ENCODE measurements around the gene EFL1.

DNA sequence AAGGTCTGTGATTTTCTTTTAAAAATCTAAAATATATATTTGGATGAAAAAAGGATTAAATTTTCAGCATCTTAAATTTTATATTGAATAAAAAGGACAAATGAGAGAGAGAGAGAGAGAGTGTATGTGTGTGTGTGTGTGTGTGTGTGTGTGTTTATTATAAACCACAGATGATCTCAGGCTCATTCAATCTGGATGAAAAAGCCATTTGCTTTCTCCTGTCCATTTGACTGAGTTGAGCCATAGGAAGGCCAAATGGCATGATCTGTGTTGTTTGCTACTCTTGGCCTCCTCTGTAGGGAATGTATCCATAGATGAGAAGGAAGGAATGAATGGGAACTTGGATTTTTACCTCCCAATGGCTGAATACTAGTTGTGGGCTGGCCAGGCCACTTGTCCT lies 124.2 kb downstream of the EFL1 start:
- TF ChIP-seq, protein P1, sequence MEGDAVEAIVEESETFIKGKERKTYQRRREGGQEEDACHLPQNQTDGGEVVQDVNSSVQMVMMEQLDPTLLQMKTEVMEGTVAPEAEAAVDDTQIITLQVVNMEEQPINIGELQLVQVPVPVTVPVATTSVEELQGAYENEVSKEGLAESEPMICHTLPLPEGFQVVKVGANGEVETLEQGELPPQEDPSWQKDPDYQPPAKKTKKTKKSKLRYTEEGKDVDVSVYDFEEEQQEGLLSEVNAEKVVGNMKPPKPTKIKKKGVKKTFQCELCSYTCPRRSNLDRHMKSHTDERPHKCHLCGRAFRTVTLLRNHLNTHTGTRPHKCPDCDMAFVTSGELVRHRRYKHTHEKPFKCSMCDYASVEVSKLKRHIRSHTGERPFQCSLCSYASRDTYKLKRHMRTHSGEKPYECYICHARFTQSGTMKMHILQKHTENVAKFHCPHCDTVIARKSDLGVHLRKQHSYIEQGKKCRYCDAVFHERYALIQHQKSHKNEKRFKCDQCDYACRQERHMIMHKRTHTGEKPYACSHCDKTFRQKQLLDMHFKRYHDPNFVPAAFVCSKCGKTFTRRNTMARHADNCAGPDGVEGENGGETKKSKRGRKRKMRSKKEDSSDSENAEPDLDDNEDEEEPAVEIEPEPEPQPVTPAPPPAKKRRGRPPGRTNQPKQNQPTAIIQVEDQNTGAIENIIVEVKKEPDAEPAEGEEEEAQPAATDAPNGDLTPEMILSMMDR (IDR thresholded peaks at IDR 0.05; ENCODE audit: low read length): no peak
- no peak for TF ChIP-seq EZH2 (IDR thresholded peaks at IDR 0.05; ENCODE audit: borderline replicate concordance, low read length)

Data from OCI-LY1 (cell line).